ENCODE measurements around the gene PRELP. TPM values are rescaled to one million over a fixed set of nuclear protein-coding genes. Genes with fewer than 3 reads are reported as not detected.

The PRELP gene
- total and polyA plus RNA-seq, 2 of the 8 experiments (the other 6 are each of a cell fraction or from before 2014, with no cell fraction given), result 0.13 to 0.23 TPM

- Histone ChIP-seq H3K36me3 (ENCODE audit: control insufficient read depth in 2 of 4, insufficient read depth in 4 of 4, low read length in 3 of 4) (no peaks in the 10 kb centered on the region), H2AK5ac (ENCODE audit: low read depth, low read length) (no peak overlapping the region), H3K9me3 (ENCODE audit: insufficient read depth in 2 of 2, low read depth in 1 of 2, low read length in 1 of 2) (no peaks in the 10 kb centered on the region), H3K9ac (replicated peaks in 1 of 4; ENCODE audit: extremely low read depth in 1 of 4, low read depth in 3 of 4, low read length in 3 of 4) (no peak overlapping the region), H2BK15ac (ENCODE audit: low read length) (no peak overlapping the region), H3K4me3 (ENCODE audit: extremely low read depth in 1 of 4, insufficient read depth in 2 of 4, low read depth in 3 of 4, low read length in 4 of 4) (no peak overlapping the region), H3K79me1 (ENCODE audit: low read depth, low read length) (no peaks in the 10 kb centered on the region), H4K91ac (replicated peaks; ENCODE audit: insufficient read length, low read length) (no peak overlapping the region), H3K14ac (ENCODE audit: insufficient read length) (no peak overlapping the region), H4K5ac (ENCODE audit: insufficient read length, low read depth, low read length) (no peak overlapping the region), H2AFZ (ENCODE audit: low read length) (no peak overlapping the region), H2BK12ac (ENCODE audit: low read depth, low read length) (no peak overlapping the region), H3K18ac (ENCODE audit: extremely low read depth, low read length) (no peak overlapping the region), H3K79me2 (ENCODE audit: control insufficient read depth in 1 of 2, insufficient read depth in 2 of 2, low read length in 2 of 2) (no peaks in the 10 kb centered on the region), H3K23me2 (ENCODE audit: low read depth, low read length) (no peaks in the 10 kb centered on the region; the same call in 1 of the 2 replicates), H3K23ac (ENCODE audit: insufficient read length) (no peak overlapping the region), H3K56ac (replicated peaks; ENCODE audit: insufficient read length, low read depth, low read length) (no peak overlapping the region), H2BK5ac (ENCODE audit: low read depth, low read length) (no peak overlapping the region), H3K4ac (replicated peaks; ENCODE audit: insufficient read length, low read depth, low read length) (no peak overlapping the region), H2BK20ac (ENCODE audit: low read length) (no peak overlapping the region), H3K4me2 (ENCODE audit: insufficient read depth in 1 of 2, low read depth in 2 of 2, low read length in 2 of 2) (no peak overlapping the region), H3K27me3 (replicated peaks in 1 of 4; ENCODE audit: control insufficient read depth in 3 of 4, extremely low read depth in 1 of 4, insufficient read depth in 3 of 4, low read length in 3 of 4) (no peaks in the 10 kb centered on the region; a peak in 2 of 7 replicates), H4K8ac (ENCODE audit: extremely low read depth, insufficient read depth, low read length) (no peak overlapping the region), H4K20me1 (replicated peaks in 1 of 2; ENCODE audit: control insufficient read depth in 1 of 2, insufficient read depth in 2 of 2, low read length in 2 of 2) (no peaks in the 10 kb centered on the region), H2BK120ac (replicated peaks; ENCODE audit: low read depth, low read length) (no peak overlapping the region), H3K27ac (ENCODE audit: low read depth, low read length) (no peak overlapping the region), H3K4me1 (replicated peaks in 1 of 4; ENCODE audit: control insufficient read depth in 3 of 4, insufficient read depth in 4 of 4, low read length in 3 of 4) (peaks cover 0 to 10% (median 3%) of the 10 kb centered on the region in 4 experiments; a peak in 4 of 7 replicates)
- FAIRE-seq (no peak), DNase-seq (ENCODE audit: low read depth in 1 of 2, low spot score in 2 of 2) (no peak)
- ChIA-PET CTCF (ENCODE audit: partially characterized antibody) (interaction anchor here (1.0 to 23.5 kb wide), 4 partner anchors 10 to 202 kb away, joined by 3 to 330 read pairs (median 14); partner anchors contain the start of gene FMOD), POLR2A (ENCODE audit: partially characterized antibody) (interaction anchor here (1.1 kb wide), 1 partner anchor 18 kb away, joined by 4 read pairs; no protein-coding TSS in a partner anchor)
- WGBS, 2 experiments (ENCODE audit: extremely low coverage in 1 of 2, insufficient coverage in 1 of 2, insufficient read length in 1 of 2, insufficient replicate concordance in 2 of 2, low coverage in 1 of 2, low lambda C conversion rate in 2 of 2, missing lambda C conversion rate in 1 of 2), result 81% methylated on average over 5 of the region's 5 CpGs; no CpG with 5 or more reads in 1 of the 2 experiments
- TF ChIP-seq KDM1A (IDR thresholded peaks at IDR 0.05; ENCODE audit: borderline replicate concordance, low read length), result no peak
Observed at GRCh38 chr1:203470240-203470639, 5.4 kb upstream of the PRELP start.
